ENCODE data around the gene RPS6KA5. TPM values are rescaled to one million over a fixed set of nuclear protein-coding genes. Genes with fewer than 3 reads are reported as not detected.

RPS6KA5 gene
- total and polyA plus RNA-seq, 9 of the 15 experiments (the other 6 are each of a cell fraction or from before 2014, with no cell fraction given) = 0.88 to 7.7 (median 4.7) TPM

- WGBS (ENCODE audit: insufficient coverage, low coverage, missing lambda C conversion rate) = 78% methylated on average over 2 of the region's 2 CpGs
- FAIRE-seq = no peak
Observed at GRCh38 chr14:90941706-90942105, 118.7 kb downstream of the RPS6KA5 start.

DNA sequence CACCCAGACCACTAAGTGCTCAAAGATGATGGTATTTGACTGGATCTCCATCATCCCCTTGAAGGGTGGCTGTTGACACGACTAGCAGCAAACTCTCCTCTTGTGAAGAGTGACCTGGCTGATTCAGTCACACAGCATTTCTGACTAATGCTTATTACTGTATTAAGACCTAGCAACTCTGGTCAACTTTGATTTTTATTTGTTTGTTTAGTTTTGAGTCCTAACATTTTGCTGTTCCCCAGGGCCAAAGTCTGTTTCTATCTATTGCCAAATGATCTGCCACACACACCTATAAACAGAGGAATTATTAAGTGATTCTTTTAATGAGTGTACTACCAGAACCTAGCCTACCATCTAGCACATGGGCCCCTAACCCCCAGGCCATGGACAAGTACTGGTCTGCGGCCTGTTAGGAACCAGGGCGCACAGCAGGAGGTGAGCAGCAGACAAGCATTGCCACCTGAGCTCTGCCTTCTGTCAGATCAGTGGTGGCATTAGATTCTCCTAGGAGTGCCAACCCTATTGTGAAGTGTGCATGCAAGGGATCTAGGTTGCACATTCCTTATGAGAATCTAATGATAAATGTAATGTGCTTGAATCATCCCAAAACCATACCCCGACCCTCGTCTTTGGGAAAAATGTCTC, 120.0 kb downstream of the RPS6KA5 start:
- DNase-seq (ENCODE audit: extremely low read depth in 1 of 4, low spot score in 3 of 4) = no peak
- Histone ChIP-seq H3K27ac (ENCODE audit: extremely low read depth, low read depth, low read length) (no peak overlapping the region), H3K27me3 (ENCODE audit: control insufficient read depth in 2 of 2, insufficient read depth in 2 of 2, low read length in 2 of 2) (no peaks in the 10 kb centered on the region), H2AFZ (ENCODE audit: low read depth, low read length) (no peak overlapping the region), H3K36me3 (ENCODE audit: control insufficient read depth, insufficient read depth, low read length) (no peaks in the 10 kb centered on the region), H3K79me2 (ENCODE audit: control insufficient read depth, insufficient read depth, low read length) (no peaks in the 10 kb centered on the region), H4K20me1 (replicated peaks; ENCODE audit: control insufficient read depth, insufficient read depth, low read length) (no peaks in the 10 kb centered on the region), H3K4me2 (ENCODE audit: insufficient read depth, low read length) (no peak overlapping the region), H3K9me3 (replicated peaks; ENCODE audit: control insufficient read depth, insufficient read depth, low read depth, low read length) (peaks cover 1% of the 10 kb centered on the region; the same call in 1 of the 2 replicates), H3K9ac (ENCODE audit: insufficient read depth in 1 of 2, low read depth in 2 of 2, low read length in 2 of 2) (no peak overlapping the region), H3K4me1 (replicated peaks in 1 of 2; ENCODE audit: control insufficient read depth in 2 of 2, insufficient read depth in 2 of 2, low read length in 2 of 2) (no peaks in the 10 kb centered on the region), H3K9me1 (ENCODE audit: control insufficient read depth, insufficient read depth, low read length) (no peaks in the 10 kb centered on the region), H3K4me3 (no peak overlapping the region)
- WGBS (ENCODE audit: insufficient coverage, low coverage, missing lambda C conversion rate) = 85% methylated on average over 5 of the region's 5 CpGs
- TF ChIP-seq ZNF174 (CRISPR knock-in tag; IDR thresholded peaks at IDR 0.05) = no peak
- in situ Hi-C loops (cut with MboI) (no loop called here), intact Hi-C loops (cut with micrococcal nuclease) (no loop called here)
- ChIA-PET POLR2A (no interaction called here), CTCF (ENCODE audit: low intra/inter-chr PET ratio) (no interaction called here)
- FAIRE-seq = no peak
- ATAC-seq = no peak
- no TSS peak for BruUV-seq (replicated peaks)

More at GRCh38 chr14:90941706-90942105, 118.7 kb downstream of the RPS6KA5 start:
- Histone ChIP-seq H3K27me3 (ENCODE audit: control insufficient read depth in 2 of 2, insufficient read depth in 2 of 2, low read length in 2 of 2) (no peaks in the 10 kb centered on the region), H3K27ac (ENCODE audit: extremely low read depth, low read depth, low read length) (no peak overlapping the region), H2AFZ (ENCODE audit: low read depth, low read length) (no peak overlapping the region), H3K36me3 (ENCODE audit: control insufficient read depth, insufficient read depth, low read length) (no peaks in the 10 kb centered on the region), H4K20me1 (replicated peaks; ENCODE audit: control insufficient read depth, insufficient read depth, low read length) (no peaks in the 10 kb centered on the region), H3K4me3 (no peak overlapping the region), H3K9ac (ENCODE audit: insufficient read depth in 1 of 2, low read depth in 2 of 2, low read length in 2 of 2) (no peak overlapping the region), H3K4me1 (replicated peaks in 1 of 2; ENCODE audit: control insufficient read depth in 2 of 2, insufficient read depth in 2 of 2, low read length in 2 of 2) (no peaks in the 10 kb centered on the region), H3K4me2 (ENCODE audit: insufficient read depth, low read length) (no peak overlapping the region), H3K9me1 (ENCODE audit: control insufficient read depth, insufficient read depth, low read length) (no peaks in the 10 kb centered on the region), H3K9me3 (replicated peaks; ENCODE audit: control insufficient read depth, insufficient read depth, low read depth, low read length) (peaks cover 1% of the 10 kb centered on the region; the same call in 1 of the 2 replicates), H3K79me2 (ENCODE audit: control insufficient read depth, insufficient read depth, low read length) (no peaks in the 10 kb centered on the region)
- in situ Hi-C loops (cut with MboI) = no loop called here
- TF ChIP-seq TGIF2 (CRISPR knock-in tag; IDR thresholded peaks at IDR 0.05) (no peak), RBM14 (IDR thresholded peaks at IDR 0.05; ENCODE audit: borderline replicate concordance, insufficient read depth, low read depth, low read length) (no peak), ZNF316 (IDR thresholded peaks at IDR 0.05) (peak; percentile 42; the same call in 1 of the 2 replicates)
- BruUV-seq (replicated peaks) = no TSS peak
- intact Hi-C loops (cut with micrococcal nuclease) = no loop called here
- DNase-seq (ENCODE audit: extremely low read depth in 1 of 4, low spot score in 3 of 4) (no peak), ATAC-seq (no peak)
- ChIA-PET POLR2A (no interaction called here), CTCF (ENCODE audit: low intra/inter-chr PET ratio) (no interaction called here)
